T-helper 17 cell (primary cell): ENCODE measurements around the gene PTPRC. TPM values are rescaled to one million over a fixed set of nuclear protein-coding genes. Genes with fewer than 3 reads are reported as not detected.

ENCODE experiments used
- ATAC-seq: fragments of 150-1000 bp; cut with Tn5 transposase; 2 replicates; pipeline ENCODE4 v1.10.0; 2021; ENCODE audit warnings: mild to moderate bottlenecking, moderate library complexity
- DNase-seq, 3 donors: peaks; one replicate each; pipeline versions ENCODE4 v3.0.0 to v3.0.0-alpha.2; 2020 to 2021
- H3K9me3 ChIP-seq: one replicate; pipeline ENCODE4 v1.7.0; 2013; ENCODE audit warnings: low read length, mild to moderate bottlenecking; ENCODE audit not compliant: control insufficient read depth, poor library complexity, severe bottlenecking
- H3K27ac Mint-ChIP-seq: one replicate; pipeline ENCODE4 v1.8.0; 2022; ENCODE audit warnings: mild to moderate bottlenecking, moderate library complexity, mixed read lengths
- H3K27me3 Mint-ChIP-seq: one replicate; pipeline ENCODE4 v1.8.0; 2022; ENCODE audit warnings: mixed read lengths
- H3K36me3 Mint-ChIP-seq: one replicate; pipeline ENCODE4 v1.8.0; 2022; ENCODE audit warnings: low read depth, mixed read lengths
- H3K4me1 Mint-ChIP-seq: one replicate; pipeline ENCODE4 v1.8.0; 2022; ENCODE audit warnings: mild to moderate bottlenecking, mixed read lengths
- H3K4me3 Mint-ChIP-seq: one replicate; pipeline ENCODE4 v1.8.0; 2022; ENCODE audit warnings: mild to moderate bottlenecking, moderate library complexity, mixed read lengths
- total RNA-seq, 4 donors: library from RNA in 2 of 4; stranded (reverse) in 2 of 4; gene quantifications; one replicate each; pipeline ENCODE4 v1.2.3 and lab custom pipeline; 2022 to 2026

The PTPRC gene
- total RNA-seq, 2 donors from 2014 or later: 697 to 813 TPM

- DNase-seq (peak in 1 of 3 donors; percentile 15), ATAC-seq (peak; percentile 51)
- no peaks in the 10 kb centered on the region for H3K9me3 ChIP-seq
- Mint-ChIP-seq H3K4me1 (peaks cover 44% of the 10 kb centered on the region), H3K27ac (peak overlapping the region; percentile 85), H3K36me3 (peaks cover 1% of the 10 kb centered on the region), H3K27me3 (no peaks in the 10 kb centered on the region), H3K4me3 (peak overlapping the region; percentile 84)
These were observed 18.8 kb downstream of the PTPRC start for GRCh38 chr1:198657550-198658064.

- no peak for DNase-seq
- no peaks in the 10 kb centered on the region for H3K9me3 ChIP-seq
- Mint-ChIP-seq H3K27ac (peak overlapping the region; percentile 85), H3K4me1 (peaks cover 60% of the 10 kb centered on the region), H3K27me3 (no peaks in the 10 kb centered on the region), H3K4me3 (peak overlapping the region; percentile 74), H3K36me3 (peaks cover 2% of the 10 kb centered on the region)
- ATAC-seq: no peak
These were observed 21.8 kb downstream of the PTPRC start for GRCh38 chr1:198660341-198661261.

- Mint-ChIP-seq H3K4me1 (peaks cover 64% of the 10 kb centered on the region), H3K36me3 (peaks cover 2% of the 10 kb centered on the region), H3K27me3 (no peaks in the 10 kb centered on the region), H3K27ac (peak overlapping the region; percentile 85), H3K4me3 (peak overlapping the region; percentile 76)
- no peaks in the 10 kb centered on the region for H3K9me3 ChIP-seq
- no peak for DNase-seq
- ATAC-seq: no peak
These were observed 24.0 kb downstream of the PTPRC start for GRCh38 chr1:198662821-198663220.

GRCh38 chr1:198664068-198664788 is 25.4 kb downstream of the PTPRC start:
- peaks cover 2% of the 10 kb centered on the region for H3K36me3 Mint-ChIP-seq
- ATAC-seq: peak; percentile 36
- peak overlapping the region; percentile 68 for H3K4me3 Mint-ChIP-seq
- no peaks in the 10 kb centered on the region for H3K27me3 Mint-ChIP-seq
- H3K4me1 Mint-ChIP-seq: peaks cover 66% of the 10 kb centered on the region
- no peak for DNase-seq
- no peaks in the 10 kb centered on the region for H3K9me3 ChIP-seq
- H3K27ac Mint-ChIP-seq: peak overlapping the region; percentile 85

- H3K27ac Mint-ChIP-seq: peak overlapping the region; percentile 98
- peaks cover 72% of the 10 kb centered on the region for H3K4me1 Mint-ChIP-seq
- DNase-seq (no peak), ATAC-seq (no peak)
- no peaks in the 10 kb centered on the region for H3K27me3 Mint-ChIP-seq
- H3K36me3 Mint-ChIP-seq: peaks cover 8% of the 10 kb centered on the region
- peak overlapping the region; percentile 83 for H3K4me3 Mint-ChIP-seq
- no peaks in the 10 kb centered on the region for H3K9me3 ChIP-seq
These were observed 28.3 kb downstream of the PTPRC start for GRCh38 chr1:198667186-198667585.

- peaks cover 6% of the 10 kb centered on the region for H3K36me3 Mint-ChIP-seq
- H3K27ac Mint-ChIP-seq: peak overlapping the region; percentile 98
- ATAC-seq (no peak), DNase-seq (no peak)
- H3K4me3 Mint-ChIP-seq: peak overlapping the region; percentile 83
- no peaks in the 10 kb centered on the region for H3K9me3 ChIP-seq
- H3K4me1 Mint-ChIP-seq: peaks cover 71% of the 10 kb centered on the region
- no peaks in the 10 kb centered on the region for H3K27me3 Mint-ChIP-seq
These were observed 29.0 kb downstream of the PTPRC start for GRCh38 chr1:198667807-198668206.

GRCh38 chr1:198669023-198669698 is 30.3 kb downstream of the PTPRC start:
- H3K4me3 Mint-ChIP-seq: peak overlapping the region; percentile 83
- H3K27me3 Mint-ChIP-seq: no peaks in the 10 kb centered on the region
- H3K27ac Mint-ChIP-seq: peak overlapping the region; percentile 98
- peaks cover 6% of the 10 kb centered on the region for H3K36me3 Mint-ChIP-seq
- H3K4me1 Mint-ChIP-seq: peaks cover 67% of the 10 kb centered on the region
- DNase-seq: peak in 1 of 3 donors; percentile 35
- no peaks in the 10 kb centered on the region for H3K9me3 ChIP-seq
- ATAC-seq: peak; percentile 85

- DNase-seq: no peak
- ATAC-seq: no peak
- Mint-ChIP-seq H3K27ac (peak overlapping the region; percentile 98), H3K4me3 (peak overlapping the region; percentile 83), H3K36me3 (peaks cover 6% of the 10 kb centered on the region), H3K4me1 (peaks cover 63% of the 10 kb centered on the region), H3K27me3 (no peaks in the 10 kb centered on the region)
- H3K9me3 ChIP-seq: no peaks in the 10 kb centered on the region
These were observed 30.9 kb downstream of the PTPRC start for GRCh38 chr1:198669771-198670170.

GRCh38 chr1:198671136-198671535 is 32.3 kb downstream of the PTPRC start:
- Mint-ChIP-seq H3K4me1 (peaks cover 59% of the 10 kb centered on the region), H3K36me3 (peaks cover 6% of the 10 kb centered on the region), H3K27ac (peak overlapping the region; percentile 98), H3K27me3 (no peaks in the 10 kb centered on the region), H3K4me3 (peak overlapping the region; percentile 28)
- DNase-seq (no peak), ATAC-seq (no peak)
- no peaks in the 10 kb centered on the region for H3K9me3 ChIP-seq

GRCh38 chr1:198672124-198672523 is 33.3 kb downstream of the PTPRC start:
- peak overlapping the region; percentile 98 for H3K27ac Mint-ChIP-seq
- ATAC-seq: no peak
- H3K27me3 Mint-ChIP-seq: no peaks in the 10 kb centered on the region
- peaks cover 61% of the 10 kb centered on the region for H3K4me1 Mint-ChIP-seq
- no peak for DNase-seq
- peaks cover 6% of the 10 kb centered on the region for H3K36me3 Mint-ChIP-seq
- no peaks in the 10 kb centered on the region for H3K9me3 ChIP-seq
- H3K4me3 Mint-ChIP-seq: peak overlapping the region; percentile 57

- H3K27ac Mint-ChIP-seq: peak overlapping the region; percentile 98
- H3K36me3 Mint-ChIP-seq: peaks cover 6% of the 10 kb centered on the region
- H3K9me3 ChIP-seq: no peaks in the 10 kb centered on the region
- H3K4me3 Mint-ChIP-seq: peak overlapping the region; percentile 43
- no peaks in the 10 kb centered on the region for H3K27me3 Mint-ChIP-seq
- H3K4me1 Mint-ChIP-seq: peaks cover 57% of the 10 kb centered on the region
- ATAC-seq (no peak), DNase-seq (no peak)
These were observed 35.2 kb downstream of the PTPRC start for GRCh38 chr1:198674009-198674408.

- H3K4me3 Mint-ChIP-seq: peak overlapping the region; percentile 67
- H3K4me1 Mint-ChIP-seq: peaks cover 61% of the 10 kb centered on the region
- peaks cover 3% of the 10 kb centered on the region for H3K36me3 Mint-ChIP-seq
- ATAC-seq (no peak), DNase-seq (no peak)
- H3K27me3 Mint-ChIP-seq: no peaks in the 10 kb centered on the region
- no peaks in the 10 kb centered on the region for H3K9me3 ChIP-seq
- peak overlapping the region; percentile 98 for H3K27ac Mint-ChIP-seq
These were observed 37.4 kb downstream of the PTPRC start for GRCh38 chr1:198676253-198676652.

GRCh38 chr1:198677027-198677426 is 38.2 kb downstream of the PTPRC start:
- H3K27ac Mint-ChIP-seq: peak overlapping the region; percentile 98
- H3K9me3 ChIP-seq: no peaks in the 10 kb centered on the region
- DNase-seq (no peak), ATAC-seq (no peak)
- no peaks in the 10 kb centered on the region for H3K36me3 Mint-ChIP-seq
- peak overlapping the region; percentile 77 for H3K4me3 Mint-ChIP-seq
- H3K4me1 Mint-ChIP-seq: peaks cover 57% of the 10 kb centered on the region
- no peaks in the 10 kb centered on the region for H3K27me3 Mint-ChIP-seq
